T-helper 17 cell (primary cell): Measurements from ENCODE around the gene SEC14L6. TPM values are rescaled to one million over a fixed set of nuclear protein-coding genes. Genes with fewer than 3 reads are reported as not detected.

Experiments
- ATAC-seq: fragments of 150-1000 bp; cut with Tn5 transposase; 2 replicates; pipeline ENCODE4 v1.10.0; 2021; ENCODE audit warnings: mild to moderate bottlenecking, moderate library complexity
- DNase-seq, 3 donors: peaks; one replicate each; pipeline versions ENCODE4 v3.0.0 to v3.0.0-alpha.2; 2020 to 2021
- H3K9me3 ChIP-seq: one replicate; pipeline ENCODE4 v1.7.0; 2013; ENCODE audit warnings: low read length, mild to moderate bottlenecking; ENCODE audit not compliant: control insufficient read depth, poor library complexity, severe bottlenecking
- H3K27ac Mint-ChIP-seq: one replicate; pipeline ENCODE4 v1.8.0; 2022; ENCODE audit warnings: mild to moderate bottlenecking, moderate library complexity, mixed read lengths
- H3K27me3 Mint-ChIP-seq: one replicate; pipeline ENCODE4 v1.8.0; 2022; ENCODE audit warnings: mixed read lengths
- H3K36me3 Mint-ChIP-seq: one replicate; pipeline ENCODE4 v1.8.0; 2022; ENCODE audit warnings: low read depth, mixed read lengths
- H3K4me1 Mint-ChIP-seq: one replicate; pipeline ENCODE4 v1.8.0; 2022; ENCODE audit warnings: mild to moderate bottlenecking, mixed read lengths
- H3K4me3 Mint-ChIP-seq: one replicate; pipeline ENCODE4 v1.8.0; 2022; ENCODE audit warnings: mild to moderate bottlenecking, moderate library complexity, mixed read lengths
- total RNA-seq, 4 donors: library from RNA in 2 of 4; stranded (reverse) in 2 of 4; gene quantifications; one replicate each; pipeline ENCODE4 v1.2.3 and lab custom pipeline; 2022 to 2026

Gene SEC14L6
- total RNA-seq, 2 donors from 2014 or later = not detected

- DNase-seq = no peak
- Mint-ChIP-seq H3K27me3 (peaks cover 17% of the 10 kb centered on the region), H3K36me3 (no peaks in the 10 kb centered on the region), H3K27ac (no peak overlapping the region), H3K4me3 (no peak overlapping the region), H3K4me1 (no peaks in the 10 kb centered on the region)
- ATAC-seq = no peak
- H3K9me3 ChIP-seq = no peaks in the 10 kb centered on the region
Measured at GRCh38 chr22:30513462-30513861, 33.1 kb downstream of the SEC14L6 start.

DNA sequence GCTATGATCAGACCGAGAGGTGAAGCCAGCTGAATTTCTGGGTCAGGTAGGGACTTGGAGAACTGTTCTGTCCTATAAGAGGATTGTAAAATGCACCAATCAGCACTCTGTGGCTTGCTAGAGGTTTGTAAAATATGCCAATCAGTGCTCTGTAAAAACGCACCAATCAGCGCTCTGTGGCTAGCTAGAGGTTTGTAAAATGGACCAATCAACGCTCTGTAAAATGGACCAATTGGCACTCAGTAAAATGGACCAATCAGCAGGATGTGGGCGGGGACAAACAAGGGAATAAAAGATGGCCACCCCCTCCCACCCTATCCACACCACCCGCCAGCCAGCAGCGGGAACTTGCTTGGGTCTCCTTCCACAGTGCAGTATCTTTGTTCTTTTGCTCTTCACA lies 34.6 kb downstream of the SEC14L6 start:
- H3K4me1 Mint-ChIP-seq = peaks cover 2% of the 10 kb centered on the region
- DNase-seq (no peak), ATAC-seq (no peak)
- H3K4me3 Mint-ChIP-seq = no peak overlapping the region
- H3K27ac Mint-ChIP-seq = no peak overlapping the region
- H3K27me3 Mint-ChIP-seq = peaks cover 17% of the 10 kb centered on the region
- no peaks in the 10 kb centered on the region for H3K9me3 ChIP-seq
- H3K36me3 Mint-ChIP-seq = no peaks in the 10 kb centered on the region

DNA sequence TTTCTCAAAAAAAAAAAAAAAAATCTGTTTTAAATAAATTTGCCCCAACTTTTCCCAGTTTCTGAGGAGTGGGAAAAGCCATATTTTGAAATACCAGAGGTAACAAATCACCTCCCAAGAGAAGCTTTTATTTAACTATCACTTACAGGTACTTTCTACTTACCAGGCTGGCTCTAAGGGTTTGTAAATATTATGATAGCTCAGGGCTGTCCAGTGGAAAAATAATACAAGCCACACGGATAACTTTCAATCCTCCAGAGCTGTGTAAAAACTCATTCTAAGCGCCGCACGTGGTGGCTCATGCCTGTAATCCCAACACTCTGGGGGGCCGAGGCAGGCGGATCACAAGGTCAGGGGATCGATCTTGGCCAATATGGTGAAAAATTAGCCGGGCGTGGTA lies 35.4 kb downstream of the SEC14L6 start:
- no peak for DNase-seq
- ATAC-seq = no peak
- H3K4me1 Mint-ChIP-seq = peaks cover 2% of the 10 kb centered on the region
- H3K27ac Mint-ChIP-seq = no peak overlapping the region
- no peak overlapping the region for H3K4me3 Mint-ChIP-seq
- no peaks in the 10 kb centered on the region for H3K36me3 Mint-ChIP-seq
- H3K9me3 ChIP-seq = no peaks in the 10 kb centered on the region
- H3K27me3 Mint-ChIP-seq = peaks cover 24% of the 10 kb centered on the region

DNA sequence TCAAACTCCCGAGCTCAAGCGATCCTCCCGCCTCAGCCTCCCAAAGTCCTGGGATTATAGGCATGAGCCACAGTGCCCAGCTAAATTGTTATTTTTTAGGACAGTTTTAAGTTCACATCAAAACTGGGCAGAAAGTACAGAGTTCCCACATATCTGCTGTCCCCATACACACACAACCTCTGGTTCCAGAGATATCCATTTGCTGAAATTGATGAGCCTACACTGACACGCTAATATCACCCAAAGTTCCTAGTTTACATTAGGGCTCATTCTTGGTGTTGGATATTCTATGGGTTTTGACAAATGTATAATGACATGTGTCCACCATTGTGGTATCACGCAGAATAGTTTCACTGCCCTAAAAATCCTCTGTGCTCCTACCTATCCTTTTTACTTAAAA lies 38.3 kb downstream of the SEC14L6 start:
- Mint-ChIP-seq H3K4me1 (peaks cover 4% of the 10 kb centered on the region), H3K27ac (no peak overlapping the region), H3K27me3 (peaks cover 35% of the 10 kb centered on the region), H3K4me3 (no peak overlapping the region), H3K36me3 (no peaks in the 10 kb centered on the region)
- DNase-seq = no peak
- H3K9me3 ChIP-seq = no peaks in the 10 kb centered on the region
- ATAC-seq = no peak

GRCh38 chr22:30507670-30508069 lies 38.9 kb downstream of the SEC14L6 start:
- Mint-ChIP-seq H3K27ac (no peak overlapping the region), H3K27me3 (peaks cover 40% of the 10 kb centered on the region), H3K4me3 (no peak overlapping the region), H3K4me1 (peaks cover 4% of the 10 kb centered on the region), H3K36me3 (no peaks in the 10 kb centered on the region)
- no peak for DNase-seq
- no peaks in the 10 kb centered on the region for H3K9me3 ChIP-seq
- ATAC-seq = no peak

GRCh38 chr22:30506507-30506968 lies 40.0 kb downstream of the SEC14L6 start:
- ATAC-seq (no peak), DNase-seq (no peak)
- no peak overlapping the region for H3K4me3 Mint-ChIP-seq
- H3K9me3 ChIP-seq = no peaks in the 10 kb centered on the region
- no peak overlapping the region for H3K27ac Mint-ChIP-seq
- no peaks in the 10 kb centered on the region for H3K36me3 Mint-ChIP-seq
- H3K27me3 Mint-ChIP-seq = peaks cover 40% of the 10 kb centered on the region
- H3K4me1 Mint-ChIP-seq = peaks cover 4% of the 10 kb centered on the region

DNA sequence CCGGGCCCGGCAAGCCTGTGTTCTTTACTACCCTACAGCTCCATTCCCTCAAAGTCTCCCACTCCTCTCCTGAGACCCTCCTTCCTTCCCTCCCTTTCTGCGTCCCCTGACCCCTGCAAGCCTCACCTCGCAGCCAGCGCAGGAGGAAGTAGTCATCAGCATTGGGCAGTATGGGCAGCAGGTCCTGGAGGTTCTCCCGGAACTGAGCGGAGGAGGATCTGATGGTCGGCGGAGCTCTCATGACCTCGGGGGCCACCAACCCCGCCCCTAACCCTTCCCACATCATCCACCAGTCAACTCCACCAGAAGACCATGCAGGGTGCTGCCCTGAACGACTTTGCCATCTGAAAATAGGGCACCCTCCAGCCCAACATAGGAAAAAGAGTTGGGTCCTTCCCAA lies 43.0 kb downstream of the SEC14L6 start:
- Mint-ChIP-seq H3K27me3 (peaks cover 31% of the 10 kb centered on the region), H3K4me3 (no peak overlapping the region), H3K4me1 (peaks cover 4% of the 10 kb centered on the region), H3K36me3 (no peaks in the 10 kb centered on the region), H3K27ac (no peak overlapping the region)
- ATAC-seq (no peak), DNase-seq (no peak)
- H3K9me3 ChIP-seq = no peaks in the 10 kb centered on the region

DNA sequence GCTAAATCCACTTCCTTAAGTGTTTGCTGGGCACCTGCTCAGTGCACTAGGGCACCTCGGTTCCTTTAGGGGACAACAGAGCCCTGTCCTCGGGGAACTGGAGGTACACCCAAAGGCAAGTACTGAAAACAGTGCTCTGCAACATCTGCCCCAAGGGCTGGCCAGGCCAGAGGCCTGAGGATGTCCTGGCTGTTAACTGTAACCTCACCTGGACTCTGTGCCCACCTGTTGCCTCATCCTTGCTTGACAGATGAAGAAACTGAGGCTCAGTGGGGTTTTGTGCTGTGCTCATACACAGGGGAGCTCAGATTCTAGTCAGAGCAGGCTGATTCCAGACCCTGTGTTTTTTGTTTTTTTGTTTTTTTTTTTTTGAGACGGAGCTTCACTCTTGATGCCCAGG lies 43.6 kb downstream of the SEC14L6 start:
- Mint-ChIP-seq H3K27me3 (peaks cover 31% of the 10 kb centered on the region), H3K4me1 (peaks cover 4% of the 10 kb centered on the region)
- ATAC-seq = no peak

DNA sequence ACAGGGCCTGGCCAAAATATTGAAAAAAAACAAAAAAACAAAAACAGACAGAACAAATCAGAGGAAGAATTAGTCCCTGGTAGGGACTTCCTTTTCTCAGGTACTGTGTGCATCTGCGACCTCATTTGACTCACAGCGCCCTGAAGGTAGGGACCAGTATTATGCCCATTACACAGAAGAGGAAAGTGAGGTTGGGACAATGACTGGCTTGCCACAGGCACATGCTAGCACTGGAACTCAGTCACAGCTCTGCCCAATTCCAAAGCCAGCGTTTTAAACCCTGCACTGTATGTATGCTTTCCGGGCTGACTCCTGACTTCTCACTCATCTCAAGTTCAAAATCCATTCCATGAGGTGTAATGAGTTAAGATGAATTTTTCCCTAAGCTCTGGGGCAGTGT lies 44.4 kb downstream of the SEC14L6 start:
- H3K9me3 ChIP-seq = no peaks in the 10 kb centered on the region
- peaks cover 4% of the 10 kb centered on the region for H3K4me1 Mint-ChIP-seq
- H3K36me3 Mint-ChIP-seq = no peaks in the 10 kb centered on the region
- no peak overlapping the region for H3K4me3 Mint-ChIP-seq
- H3K27ac Mint-ChIP-seq = no peak overlapping the region
- ATAC-seq (no peak), DNase-seq (no peak)
- peaks cover 31% of the 10 kb centered on the region for H3K27me3 Mint-ChIP-seq

More for the DNA sequence above, 43.6 kb downstream of the SEC14L6 start:
- Mint-ChIP-seq H3K36me3 (no peaks in the 10 kb centered on the region), H3K4me3 (no peak overlapping the region), H3K27ac (no peak overlapping the region)
- no peaks in the 10 kb centered on the region for H3K9me3 ChIP-seq
- DNase-seq = no peak

- no peaks in the 10 kb centered on the region for H3K9me3 ChIP-seq
- Mint-ChIP-seq H3K27me3 (peaks cover 23% of the 10 kb centered on the region), H3K27ac (no peak overlapping the region), H3K4me1 (peaks cover 2% of the 10 kb centered on the region), H3K4me3 (no peak overlapping the region), H3K36me3 (no peaks in the 10 kb centered on the region)
- ATAC-seq (no peak), DNase-seq (no peak)
Measured at GRCh38 chr22:30500628-30501027, 45.9 kb downstream of the SEC14L6 start.

- Mint-ChIP-seq H3K4me3 (no peak overlapping the region), H3K36me3 (no peaks in the 10 kb centered on the region), H3K27me3 (peaks cover 20% of the 10 kb centered on the region), H3K27ac (no peak overlapping the region), H3K4me1 (no peaks in the 10 kb centered on the region)
- ATAC-seq (no peak), DNase-seq (no peak)
- no peaks in the 10 kb centered on the region for H3K9me3 ChIP-seq
Measured at GRCh38 chr22:30497466-30498150, 48.9 kb downstream of the SEC14L6 start.

GRCh38 chr22:30495041-30495784 lies 51.3 kb downstream of the SEC14L6 start:
- Mint-ChIP-seq H3K4me3 (no peak overlapping the region), H3K27ac (no peak overlapping the region), H3K36me3 (no peaks in the 10 kb centered on the region), H3K27me3 (peaks cover 35% of the 10 kb centered on the region), H3K4me1 (no peaks in the 10 kb centered on the region)
- ATAC-seq (no peak), DNase-seq (no peak)
- no peaks in the 10 kb centered on the region for H3K9me3 ChIP-seq

GRCh38 chr22:30492144-30492543 lies 54.4 kb downstream of the SEC14L6 start:
- Mint-ChIP-seq H3K4me3 (no peak overlapping the region), H3K4me1 (no peaks in the 10 kb centered on the region), H3K27me3 (peaks cover 36% of the 10 kb centered on the region), H3K36me3 (no peaks in the 10 kb centered on the region), H3K27ac (no peak overlapping the region)
- no peaks in the 10 kb centered on the region for H3K9me3 ChIP-seq
- DNase-seq (no peak), ATAC-seq (no peak)

- H3K9me3 ChIP-seq = no peaks in the 10 kb centered on the region
- H3K4me3 Mint-ChIP-seq = no peak overlapping the region
- ATAC-seq = no peak
- H3K36me3 Mint-ChIP-seq = no peaks in the 10 kb centered on the region
- H3K27me3 Mint-ChIP-seq = peaks cover 36% of the 10 kb centered on the region
- no peaks in the 10 kb centered on the region for H3K4me1 Mint-ChIP-seq
- no peak overlapping the region for H3K27ac Mint-ChIP-seq
- no peak for DNase-seq
Measured at GRCh38 chr22:30491381-30491780, 55.2 kb downstream of the SEC14L6 start.
